Fibroblast of lung (primary cell): Measurements from ENCODE around the gene ENPP6.

Experiments
- EZH2 ChIP-seq: IDR thresholded peaks from 2 replicates; pipeline ENCODE4 v1.5.1; 2012; ENCODE audit warnings: low read length, control low read depth, mild to moderate bottlenecking; ENCODE audit errors: missing control alignments
- TF ChIP-seq, protein P1 (sequence below), 2 donors: IDR thresholded peaks in 1 of 2; conservative IDR thresholded peaks in 1 of 2; 1 replicate in 1 of 2; 2 replicates in 1 of 2; pipeline ENCODE4 v1.5.1; 2011 to 2012; ENCODE audit warnings: low read length in 2 of 2, control low read depth in 1 of 2, inconsistent platforms in 1 of 2, low read depth in 1 of 2, mild to moderate bottlenecking in 1 of 2

DNA sequence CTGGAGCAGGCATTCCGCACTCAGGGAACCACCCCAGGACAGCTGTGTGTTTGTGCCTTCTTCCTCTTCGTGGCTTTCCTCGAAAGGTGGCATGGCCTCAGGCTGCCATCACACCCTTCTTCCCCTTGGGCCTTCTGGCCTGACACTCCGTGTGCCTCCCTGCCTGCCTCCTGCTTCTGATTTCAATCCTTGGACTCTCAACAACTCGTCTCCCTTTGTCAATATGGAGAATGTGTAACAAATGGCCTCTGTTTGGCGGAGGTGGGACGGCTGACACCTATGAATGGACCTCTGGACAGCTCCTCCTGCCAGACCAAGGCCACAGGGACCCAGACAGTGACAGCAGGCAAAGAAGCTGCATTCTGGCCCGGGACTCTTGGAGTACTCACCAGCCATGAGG is 137.0 kb downstream of the ENPP6 start:
- TF ChIP-seq, protein P1, sequence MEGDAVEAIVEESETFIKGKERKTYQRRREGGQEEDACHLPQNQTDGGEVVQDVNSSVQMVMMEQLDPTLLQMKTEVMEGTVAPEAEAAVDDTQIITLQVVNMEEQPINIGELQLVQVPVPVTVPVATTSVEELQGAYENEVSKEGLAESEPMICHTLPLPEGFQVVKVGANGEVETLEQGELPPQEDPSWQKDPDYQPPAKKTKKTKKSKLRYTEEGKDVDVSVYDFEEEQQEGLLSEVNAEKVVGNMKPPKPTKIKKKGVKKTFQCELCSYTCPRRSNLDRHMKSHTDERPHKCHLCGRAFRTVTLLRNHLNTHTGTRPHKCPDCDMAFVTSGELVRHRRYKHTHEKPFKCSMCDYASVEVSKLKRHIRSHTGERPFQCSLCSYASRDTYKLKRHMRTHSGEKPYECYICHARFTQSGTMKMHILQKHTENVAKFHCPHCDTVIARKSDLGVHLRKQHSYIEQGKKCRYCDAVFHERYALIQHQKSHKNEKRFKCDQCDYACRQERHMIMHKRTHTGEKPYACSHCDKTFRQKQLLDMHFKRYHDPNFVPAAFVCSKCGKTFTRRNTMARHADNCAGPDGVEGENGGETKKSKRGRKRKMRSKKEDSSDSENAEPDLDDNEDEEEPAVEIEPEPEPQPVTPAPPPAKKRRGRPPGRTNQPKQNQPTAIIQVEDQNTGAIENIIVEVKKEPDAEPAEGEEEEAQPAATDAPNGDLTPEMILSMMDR (conservative IDR thresholded peaks at IDR 0.05 in 1 of 2, IDR thresholded peaks at IDR 0.05 in 1 of 2; ENCODE audit: low read depth in 1 of 2, low read length in 2 of 2), result no peak
- no peak for TF ChIP-seq EZH2
